HG03095 (cell line): ENCODE results near the gene RBM38.

Source experiments
- ATAC-seq: cut with Tn5 transposase; IDR thresholded peaks from one replicate; pipeline ENCODE4 v1.9.1; 2021; ENCODE audit warnings: moderate library complexity; ENCODE audit not compliant: unreplicated experiment

Gene RBM38

GRCh38 chr20:57389695-57390603 is 1.2 kb upstream of the RBM38 start:
- ATAC-seq, result no peak

DNA sequence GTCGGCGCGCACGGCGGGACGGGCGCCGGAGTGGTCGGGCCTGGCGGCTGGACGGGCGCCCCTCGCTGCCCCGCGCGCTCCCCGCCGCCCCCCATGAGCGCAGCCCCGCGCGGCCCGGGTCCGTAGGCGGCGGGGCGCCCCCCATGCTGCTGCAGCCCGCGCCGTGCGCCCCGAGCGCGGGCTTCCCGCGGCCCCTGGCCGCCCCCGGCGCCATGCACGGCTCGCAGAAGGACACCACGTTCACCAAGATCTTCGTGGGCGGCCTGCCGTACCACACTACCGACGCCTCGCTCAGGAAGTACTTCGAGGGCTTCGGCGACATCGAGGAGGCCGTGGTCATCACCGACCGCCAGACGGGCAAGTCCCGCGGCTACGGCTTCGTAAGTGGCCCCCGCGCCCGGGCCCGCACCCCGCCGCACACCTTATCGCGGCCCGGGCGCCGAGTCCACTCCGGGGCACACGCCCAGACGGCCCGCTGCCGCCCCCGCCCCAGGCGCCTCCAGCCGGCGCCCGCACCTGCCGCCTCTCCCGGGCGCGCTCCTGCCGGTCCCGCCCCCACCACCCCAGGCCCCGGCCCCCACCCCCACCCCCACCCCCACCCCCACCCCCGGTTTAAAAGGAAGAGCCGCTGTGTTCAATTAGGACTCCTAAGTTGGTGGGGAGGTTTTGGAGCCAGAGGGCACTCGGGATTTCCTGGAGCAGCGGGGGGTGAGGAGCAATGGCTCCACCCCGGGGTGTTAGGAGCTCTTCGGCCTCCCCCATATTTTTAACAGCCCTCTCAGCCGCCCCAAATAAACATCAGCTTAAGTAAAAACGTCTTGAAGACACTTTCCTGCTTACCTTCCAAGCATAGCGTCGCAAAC is 474 bp downstream of the RBM38 start:
- peak; percentile 3 for ATAC-seq

DNA sequence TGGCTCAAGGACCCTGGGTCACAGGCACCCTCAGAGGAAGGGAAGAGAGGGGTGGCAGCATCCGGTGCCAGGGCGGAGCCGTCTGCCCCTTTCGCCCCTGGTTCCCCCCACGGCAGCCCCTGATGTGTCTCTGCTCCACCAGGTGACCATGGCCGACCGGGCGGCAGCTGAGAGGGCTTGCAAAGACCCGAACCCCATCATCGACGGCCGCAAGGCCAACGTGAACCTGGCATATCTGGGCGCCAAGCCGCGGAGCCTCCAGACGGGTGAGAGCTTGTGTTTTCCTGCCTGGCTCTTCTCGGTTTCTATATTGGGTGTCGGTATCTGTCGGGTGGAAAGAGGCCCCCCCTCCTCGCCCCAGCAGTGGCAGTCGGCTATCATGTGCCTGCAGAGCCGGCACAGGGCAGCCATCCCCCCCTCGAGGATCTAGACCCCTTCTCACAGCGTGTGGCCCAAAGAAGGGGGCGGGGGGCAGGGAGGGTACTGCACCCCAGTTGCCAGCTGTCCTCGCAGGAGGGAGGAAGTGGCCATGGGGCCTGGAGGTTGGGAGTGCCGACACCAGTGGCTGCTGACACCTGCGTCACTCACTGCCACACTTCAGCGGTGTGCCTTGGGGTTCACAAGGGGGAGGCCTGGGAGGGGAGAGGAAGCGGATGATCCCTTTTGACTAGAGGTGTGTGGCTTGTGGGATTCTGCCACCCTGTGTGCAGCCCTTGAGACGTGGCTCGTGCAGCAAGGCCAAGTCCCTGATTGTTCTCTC is 1.5 kb downstream of the RBM38 start:
- ATAC-seq, result no peak

DNA sequence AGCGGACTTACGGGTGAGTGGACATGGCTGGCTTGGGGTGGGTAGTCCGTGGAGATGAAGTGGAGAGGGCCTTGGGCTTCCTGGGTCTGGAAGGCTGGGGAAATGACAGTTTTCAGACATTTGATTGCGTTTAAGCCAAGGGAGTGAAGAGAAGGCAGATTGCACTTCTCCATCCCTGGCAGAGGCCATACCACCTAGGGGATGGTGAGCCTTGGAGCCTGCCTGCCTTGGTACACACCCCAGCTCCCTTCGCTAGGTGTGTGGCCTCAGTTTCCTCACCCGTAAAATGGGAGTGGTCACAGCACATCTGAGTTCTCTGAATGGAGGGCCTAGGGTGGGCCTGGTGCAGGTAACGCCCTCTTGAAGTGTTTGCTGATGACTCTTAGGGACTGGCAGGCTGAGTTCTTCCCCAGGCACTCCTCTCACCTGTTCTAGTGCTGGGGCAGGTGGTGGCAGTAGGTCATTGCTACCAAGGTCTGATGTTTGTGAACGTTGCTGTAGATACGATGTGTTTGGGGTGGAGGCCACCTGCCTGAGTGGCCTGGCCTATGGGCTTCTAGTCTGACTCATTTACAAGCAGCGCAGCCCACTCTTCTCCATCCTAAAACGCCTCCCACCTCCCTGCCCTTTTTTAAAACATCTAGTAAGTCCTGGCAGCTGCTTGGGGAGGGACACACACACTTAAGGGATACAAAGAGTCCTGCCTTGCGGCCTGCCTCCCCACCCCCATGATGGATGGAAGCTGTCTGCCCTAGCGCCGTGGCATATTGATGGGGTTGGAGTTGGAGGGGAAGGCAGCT is 2.3 kb downstream of the RBM38 start:
- no peak for ATAC-seq

- no peak for ATAC-seq
Observed at GRCh38 chr20:57394121-57395082, 3.2 kb downstream of the RBM38 start.

DNA sequence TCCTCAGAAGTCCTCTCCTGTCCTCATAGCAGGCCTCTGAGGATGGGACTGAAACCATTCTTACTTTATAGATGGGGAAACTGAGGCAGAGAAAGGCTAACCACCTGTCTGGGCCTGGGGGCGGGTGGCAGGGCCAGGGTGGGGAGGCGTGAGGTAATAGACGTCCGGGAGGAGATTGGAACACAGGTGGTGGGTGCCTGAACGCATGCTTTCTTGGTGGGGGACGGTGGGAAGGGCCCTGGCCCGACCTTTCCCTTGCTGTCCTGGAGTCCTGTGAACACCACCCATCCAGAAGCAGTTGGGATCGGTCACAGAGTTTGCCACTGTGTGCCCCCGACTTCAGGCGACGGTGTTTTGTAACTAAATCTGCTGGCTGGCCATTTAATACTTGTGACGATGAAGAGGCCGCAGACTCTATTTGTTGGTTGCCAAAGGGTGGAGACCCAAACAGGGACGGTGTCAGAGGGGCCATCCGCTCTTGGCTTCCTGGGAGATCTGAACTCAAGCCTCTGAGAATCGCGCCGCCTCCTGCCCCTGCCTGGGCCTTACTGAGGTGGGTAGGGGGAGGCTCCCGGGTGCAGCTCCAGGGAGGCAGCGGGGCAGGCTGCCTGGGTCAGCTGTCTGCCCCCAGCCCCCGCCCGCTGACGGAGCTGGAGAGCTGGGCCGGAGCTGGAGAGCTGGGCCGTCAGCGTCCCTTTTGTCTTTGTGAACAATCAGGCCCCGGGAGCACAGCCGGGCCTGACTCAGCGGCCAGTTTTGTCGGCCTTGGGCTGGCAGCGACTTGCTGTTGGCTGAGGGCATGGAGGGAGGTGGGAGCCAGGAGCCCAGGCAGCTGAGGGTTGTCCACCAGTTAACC is 4.1 kb downstream of the RBM38 start:
- ATAC-seq, result no peak

GRCh38 chr20:57396212-57396983 is 5.2 kb downstream of the RBM38 start:
- ATAC-seq, result no peak

- no peak for ATAC-seq
Observed at GRCh38 chr20:57396984-57397692, 5.9 kb downstream of the RBM38 start.

- no peak for ATAC-seq
Observed at GRCh38 chr20:57397693-57398108, 6.5 kb downstream of the RBM38 start.

DNA sequence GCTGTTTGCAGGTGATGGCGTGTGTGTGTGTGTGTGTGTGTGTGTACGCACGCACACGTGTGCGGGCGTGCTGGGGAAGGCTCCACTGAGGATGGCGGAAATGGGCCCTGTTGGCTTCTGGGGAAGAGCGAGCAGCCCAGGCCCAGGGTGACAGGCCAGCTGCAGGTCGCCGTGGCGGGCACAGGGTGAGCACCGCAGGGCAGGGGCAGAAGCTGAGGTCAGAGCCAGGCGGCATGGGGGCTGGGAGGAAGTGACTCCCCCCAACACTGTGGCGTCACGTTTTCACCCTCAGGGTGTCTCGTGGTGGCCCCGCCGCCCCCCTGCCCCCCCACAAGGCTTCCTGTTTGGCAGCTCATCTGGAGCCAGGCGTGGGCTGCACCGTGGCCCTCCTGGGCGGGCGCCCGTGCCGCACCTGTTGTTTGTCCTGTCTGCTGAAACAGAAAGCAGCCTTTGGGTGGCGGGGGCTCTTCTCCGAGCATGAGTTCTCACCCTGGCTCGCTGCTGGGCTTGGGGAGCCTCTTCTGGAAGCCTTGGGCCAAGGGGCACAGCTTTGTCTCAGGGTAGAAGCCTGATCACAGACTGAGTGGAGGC is 7.1 kb downstream of the RBM38 start:
- peak; percentile 39 for ATAC-seq

DNA sequence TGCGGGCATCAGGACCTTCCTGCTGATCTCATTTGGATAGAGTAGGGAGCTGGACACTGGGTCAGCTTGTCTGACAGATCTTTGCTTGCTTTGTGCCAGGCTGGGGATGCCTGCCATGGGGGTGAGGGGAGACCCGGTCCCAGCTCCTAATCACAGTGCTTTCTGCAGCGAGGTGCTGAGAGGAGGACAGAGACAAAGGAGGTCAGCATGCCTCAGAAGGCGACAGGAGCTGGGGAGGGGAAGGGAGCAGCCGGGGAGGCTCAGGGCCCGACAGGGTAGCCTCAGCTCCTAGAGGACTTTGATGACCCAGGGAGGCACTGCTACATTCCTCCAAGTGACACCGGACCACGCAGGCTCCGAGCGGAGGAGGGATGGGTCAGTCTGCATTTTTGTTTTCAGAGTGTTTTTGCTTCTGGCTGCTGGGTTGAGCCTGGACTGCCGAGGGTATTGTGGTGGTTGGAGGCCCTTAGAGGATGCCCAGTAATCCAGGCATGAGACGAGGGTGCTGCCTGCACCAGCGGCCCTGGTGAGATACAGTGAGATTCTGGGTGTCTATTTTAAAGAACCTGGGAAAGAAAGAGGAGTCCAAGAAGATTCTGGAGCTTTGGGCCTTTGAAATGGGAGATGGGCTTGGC is 7.8 kb downstream of the RBM38 start:
- ATAC-seq, result no peak

- peak; percentile 38 for ATAC-seq
Observed at GRCh38 chr20:57399587-57400155, 8.5 kb downstream of the RBM38 start.

DNA sequence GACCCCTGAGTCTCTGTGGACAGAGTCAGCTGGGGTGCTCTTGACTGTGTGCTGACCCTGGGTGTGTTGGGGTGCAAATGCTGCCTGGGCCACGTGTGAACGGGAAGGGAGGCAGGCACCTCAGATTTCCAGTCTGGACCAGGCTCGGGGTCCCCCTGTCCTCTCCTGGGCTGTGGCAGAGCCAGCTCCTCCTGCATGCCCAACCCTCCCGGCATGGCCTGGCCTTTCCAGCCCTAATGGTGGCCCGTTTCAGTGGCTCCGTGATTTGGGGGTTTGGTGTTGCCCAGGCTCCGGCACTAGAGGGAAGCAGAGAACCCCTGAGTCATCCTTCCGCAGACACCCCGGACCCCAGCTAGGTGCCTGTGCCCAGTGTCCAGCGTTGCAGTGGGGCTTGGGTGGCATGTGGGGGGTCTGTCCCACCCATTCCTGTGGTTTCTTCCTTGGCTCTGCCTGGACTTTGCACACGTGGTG is 9.1 kb downstream of the RBM38 start:
- no peak for ATAC-seq

- no peak for ATAC-seq
Observed at GRCh38 chr20:57400821-57401564, 9.8 kb downstream of the RBM38 start.

DNA sequence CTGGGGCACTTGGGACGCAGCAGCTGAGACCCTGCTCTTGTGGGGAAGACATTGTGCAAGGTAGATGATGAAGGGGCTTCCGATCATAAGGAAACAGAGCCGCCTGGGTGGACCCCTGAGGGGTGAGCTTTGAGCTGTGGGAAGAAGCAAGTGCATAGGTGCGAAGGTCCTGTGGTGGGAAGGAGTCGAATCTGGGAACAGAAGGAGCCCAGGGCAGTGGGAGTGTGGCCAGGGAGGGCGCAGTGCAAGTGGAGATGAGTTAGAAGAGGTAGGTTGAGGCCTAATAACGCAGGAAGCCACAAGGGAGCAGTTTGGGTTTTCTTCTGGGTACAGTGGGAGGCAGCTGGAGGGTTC is 10.3 kb downstream of the RBM38 start:
- no peak for ATAC-seq
